GM18507 (cell line): ENCODE data around the gene E4F1.

Source experiments
- DNase-seq: peaks from one replicate; pipeline ENCODE4 v3.0.0; 2011; ENCODE audit warnings: low read depth; ENCODE audit not compliant: insufficient read length; ENCODE audit errors: extremely low spot score
- FAIRE-seq: peaks from 2 replicates; lab custom pipeline; 2011; peaks lifted over from hg19 to GRCh38; lab: Jason Lieb, UNC

The E4F1 gene, protein sequence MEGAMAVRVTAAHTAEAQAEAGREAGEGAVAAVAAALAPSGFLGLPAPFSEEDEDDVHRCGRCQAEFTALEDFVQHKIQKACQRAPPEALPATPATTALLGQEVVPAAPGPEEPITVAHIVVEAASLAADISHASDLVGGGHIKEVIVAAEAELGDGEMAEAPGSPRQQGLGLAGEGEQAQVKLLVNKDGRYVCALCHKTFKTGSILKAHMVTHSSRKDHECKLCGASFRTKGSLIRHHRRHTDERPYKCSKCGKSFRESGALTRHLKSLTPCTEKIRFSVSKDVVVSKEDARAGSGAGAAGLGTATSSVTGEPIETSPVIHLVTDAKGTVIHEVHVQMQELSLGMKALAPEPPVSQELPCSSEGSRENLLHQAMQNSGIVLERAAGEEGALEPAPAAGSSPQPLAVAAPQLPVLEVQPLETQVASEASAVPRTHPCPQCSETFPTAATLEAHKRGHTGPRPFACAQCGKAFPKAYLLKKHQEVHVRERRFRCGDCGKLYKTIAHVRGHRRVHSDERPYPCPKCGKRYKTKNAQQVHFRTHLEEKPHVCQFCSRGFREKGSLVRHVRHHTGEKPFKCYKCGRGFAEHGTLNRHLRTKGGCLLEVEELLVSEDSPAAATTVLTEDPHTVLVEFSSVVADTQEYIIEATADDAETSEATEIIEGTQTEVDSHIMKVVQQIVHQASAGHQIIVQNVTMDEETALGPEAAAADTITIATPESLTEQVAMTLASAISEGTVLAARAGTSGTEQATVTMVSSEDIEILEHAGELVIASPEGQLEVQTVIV

DNA sequence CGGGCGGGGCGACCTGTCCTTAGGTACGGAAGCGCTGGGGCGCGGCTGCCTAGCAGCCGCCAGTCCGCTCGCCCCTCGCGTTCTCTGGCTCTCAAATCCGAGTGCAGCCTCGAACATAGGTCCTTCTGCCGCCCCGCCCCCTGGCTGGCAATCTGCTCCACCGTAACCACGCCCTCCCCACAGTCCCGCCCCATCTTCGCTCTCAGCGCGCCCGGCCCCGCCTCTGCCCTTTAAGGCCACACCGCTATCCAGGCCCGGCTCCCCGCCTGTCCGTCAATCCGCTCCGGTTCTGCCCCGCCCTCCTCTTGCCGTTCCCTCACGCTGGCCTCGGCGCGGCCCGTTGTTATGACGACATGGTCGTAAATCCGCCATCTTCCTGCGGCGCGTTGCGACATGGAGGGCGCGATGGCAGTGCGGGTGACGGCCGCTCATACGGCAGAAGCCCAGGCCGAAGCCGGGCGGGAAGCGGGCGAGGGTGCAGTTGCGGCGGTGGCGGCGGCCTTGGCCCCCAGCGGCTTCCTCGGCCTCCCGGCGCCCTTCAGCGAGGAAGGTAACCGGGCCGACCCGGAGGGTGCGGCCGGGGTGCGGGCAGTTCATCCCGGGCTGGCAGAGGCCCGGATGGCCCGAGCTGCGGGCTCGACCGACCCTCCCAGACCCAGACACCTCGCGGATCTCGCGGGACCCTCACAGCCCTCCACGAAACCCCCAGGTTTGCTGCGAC, at the start of gene E4F1:
TSS of gene E4F1 (plus strand) at position 371 of the 721 bp plus-strand sequence. CDS start at position 394, 23 bp downstream.
- peak; percentile 100 for DNase-seq
- peak; percentile 99 for FAIRE-seq

DNA sequence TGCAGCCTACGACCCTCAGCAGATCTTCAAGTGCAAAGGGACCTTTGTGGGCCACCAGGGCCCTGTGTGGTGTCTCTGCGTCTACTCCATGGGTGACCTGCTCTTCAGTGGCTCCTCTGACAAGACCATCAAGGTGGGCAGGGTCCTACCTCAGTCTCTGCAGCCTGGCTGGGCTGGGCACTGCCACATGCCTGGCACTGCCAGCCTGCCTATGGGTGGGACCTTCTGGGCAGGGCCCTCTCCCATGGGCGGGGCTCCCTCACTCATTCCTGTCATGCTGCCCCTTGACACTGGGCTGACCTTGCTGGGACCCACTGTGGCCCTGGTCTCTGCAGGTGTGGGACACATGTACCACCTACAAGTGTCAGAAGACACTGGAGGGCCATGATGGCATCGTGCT, 49.5 kb upstream of the E4F1 start:
- FAIRE-seq (no peak), DNase-seq (no peak)

DNA sequence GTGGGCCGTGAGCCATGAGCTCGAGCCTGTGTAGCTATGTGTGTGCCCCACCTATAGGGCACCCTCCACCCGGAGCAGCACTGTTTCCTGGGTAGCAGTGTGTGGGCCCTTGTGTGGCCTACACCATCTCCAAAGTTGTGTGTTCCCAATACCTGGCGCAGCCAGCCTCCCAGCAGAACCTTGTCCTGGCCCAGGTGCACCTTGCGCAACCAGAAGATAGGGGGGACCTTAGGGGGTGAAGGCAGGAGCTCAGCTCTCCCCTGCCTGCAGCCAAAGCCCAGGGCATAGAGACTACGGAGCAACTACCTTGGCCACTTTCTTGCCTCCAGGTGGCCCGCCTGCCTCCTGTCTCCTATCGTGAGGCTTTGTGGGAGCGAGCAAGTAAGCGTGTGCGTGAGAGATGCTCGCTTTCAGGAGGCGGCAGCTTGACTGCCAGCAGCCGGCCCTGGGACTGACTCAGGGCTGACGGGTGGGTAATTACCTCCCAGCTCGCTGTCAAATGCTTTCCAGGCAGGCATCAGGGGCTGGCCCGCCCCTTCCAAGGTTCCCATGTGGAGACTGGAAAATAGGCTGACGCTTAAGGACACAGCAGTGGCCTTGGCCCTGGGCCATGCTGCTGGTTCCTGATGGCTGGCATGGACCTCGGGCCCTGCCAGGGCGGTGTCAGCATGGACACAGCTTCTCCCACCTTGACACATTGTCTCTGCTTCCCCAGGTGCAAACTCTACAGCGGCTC, 48.8 kb upstream of the E4F1 start:
- no peak for FAIRE-seq
- no peak for DNase-seq

DNA sequence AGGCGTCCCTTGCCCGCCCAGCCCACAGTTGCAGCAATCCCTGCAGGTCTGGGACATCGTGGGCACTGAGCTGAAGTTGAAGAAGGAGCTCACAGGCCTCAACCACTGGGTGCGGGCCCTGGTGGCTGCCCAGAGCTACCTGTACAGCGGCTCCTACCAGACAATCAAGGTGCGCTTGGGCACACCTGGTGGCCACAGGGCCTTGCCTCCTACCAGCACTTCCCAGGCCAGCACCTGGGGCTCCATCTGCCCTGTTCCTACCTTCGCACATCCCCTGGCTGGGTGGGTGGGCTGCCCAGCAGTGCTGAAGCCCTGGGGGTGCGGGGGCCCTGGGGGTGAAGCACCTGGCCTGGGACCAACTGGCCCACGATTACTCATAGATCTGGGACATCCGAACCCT, 47.9 kb upstream of the E4F1 start:
- DNase-seq (no peak), FAIRE-seq (no peak)

DNA sequence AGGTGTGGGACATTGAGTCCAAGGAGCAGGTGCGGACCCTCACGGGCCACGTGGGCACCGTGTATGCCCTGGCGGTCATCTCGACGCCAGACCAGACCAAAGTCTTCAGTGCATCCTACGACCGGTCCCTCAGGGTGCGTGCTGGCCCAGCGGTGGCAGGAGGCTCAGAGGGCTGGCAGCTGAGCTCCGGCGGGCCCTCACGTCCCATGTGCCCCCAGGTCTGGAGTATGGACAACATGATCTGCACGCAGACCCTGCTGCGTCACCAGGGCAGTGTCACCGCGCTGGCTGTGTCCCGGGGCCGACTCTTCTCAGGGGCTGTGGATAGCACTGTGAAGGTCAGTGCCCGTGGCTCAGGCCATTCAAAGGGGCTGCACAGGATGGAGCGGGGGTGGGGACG, 47.3 kb upstream of the E4F1 start:
- DNase-seq (no peak), FAIRE-seq (no peak)

DNA sequence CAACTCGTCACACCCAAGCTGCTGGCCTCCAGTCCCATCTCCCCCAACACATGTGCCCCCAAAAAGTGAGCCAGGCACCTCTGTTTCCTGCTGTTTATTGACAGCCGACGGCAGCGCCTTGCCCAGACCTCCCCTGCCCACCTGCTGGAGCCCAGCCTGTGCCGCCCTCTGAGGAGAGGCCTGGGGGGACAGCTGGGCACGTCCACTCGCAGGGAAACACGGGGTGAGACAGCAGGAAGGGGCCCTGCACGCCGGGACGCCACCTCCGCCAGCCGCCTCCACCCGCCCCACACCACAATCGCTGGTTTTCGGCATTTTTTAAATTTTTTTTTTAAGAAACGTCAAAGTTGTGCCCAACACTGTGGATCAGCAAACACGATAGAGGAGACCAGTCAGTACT, 46.3 kb upstream of the E4F1 start:
- FAIRE-seq: no peak
- DNase-seq: no peak

DNA sequence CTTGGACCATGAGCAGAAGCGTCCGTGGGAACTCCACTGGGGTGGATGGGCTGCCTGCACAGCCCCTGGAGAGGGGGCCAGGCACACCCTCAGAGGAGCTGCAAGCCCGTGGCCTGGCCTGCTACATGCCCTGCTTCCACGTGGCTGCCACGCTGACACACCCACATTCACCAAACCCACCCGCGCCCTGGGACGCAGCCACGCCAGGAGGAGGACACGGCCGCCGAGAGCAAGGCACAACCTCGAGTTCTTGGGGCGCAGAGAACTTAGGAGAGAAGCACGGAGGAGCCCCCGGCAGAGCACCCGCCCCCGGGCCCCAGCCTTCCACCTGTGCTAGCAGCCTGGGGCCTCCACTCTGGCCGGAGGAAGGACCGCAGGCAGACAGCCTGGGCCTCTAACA, 45.8 kb upstream of the E4F1 start:
- DNase-seq: no peak
- no peak for FAIRE-seq

DNA sequence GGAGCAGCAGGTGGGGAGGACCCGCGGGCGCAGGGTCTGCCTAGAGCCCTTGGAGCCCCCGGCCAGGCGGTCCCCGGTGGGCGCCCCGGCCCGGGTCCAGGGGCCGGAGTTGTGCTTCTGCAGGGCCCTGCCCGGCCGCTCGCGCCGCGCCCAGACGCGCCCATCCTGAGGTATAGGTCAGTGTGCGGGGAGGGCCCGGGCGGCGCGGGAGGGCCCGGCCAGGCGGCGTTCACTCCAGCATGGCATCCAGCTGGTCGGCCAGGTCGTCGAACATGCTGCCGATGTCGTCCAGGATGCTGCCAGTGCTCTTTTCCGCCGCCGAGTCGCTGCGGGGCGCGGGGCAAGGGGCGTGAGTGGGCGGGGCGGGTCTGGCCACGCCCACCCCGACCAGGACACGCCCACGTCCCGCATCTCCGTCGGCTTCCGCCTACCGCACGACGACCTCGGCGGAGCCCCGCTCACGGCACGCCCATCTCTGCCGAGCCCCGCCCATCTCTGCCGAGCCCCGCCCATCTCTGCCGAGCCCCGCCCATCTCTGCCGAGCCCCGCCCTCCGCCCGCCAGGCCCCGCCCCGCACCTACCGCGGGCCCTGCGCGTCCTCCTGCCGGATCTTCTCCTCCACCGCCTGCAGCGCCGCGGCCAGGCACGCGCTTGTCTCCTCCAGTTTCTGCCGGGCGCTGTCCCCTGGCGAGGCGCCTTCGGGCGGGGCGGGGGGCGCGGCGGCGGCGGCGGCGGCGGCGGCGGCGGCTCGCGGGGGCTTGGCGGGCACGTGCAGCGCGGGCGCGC, 44.9 kb upstream of the E4F1 start:
- FAIRE-seq (no peak), DNase-seq (no peak)

DNA sequence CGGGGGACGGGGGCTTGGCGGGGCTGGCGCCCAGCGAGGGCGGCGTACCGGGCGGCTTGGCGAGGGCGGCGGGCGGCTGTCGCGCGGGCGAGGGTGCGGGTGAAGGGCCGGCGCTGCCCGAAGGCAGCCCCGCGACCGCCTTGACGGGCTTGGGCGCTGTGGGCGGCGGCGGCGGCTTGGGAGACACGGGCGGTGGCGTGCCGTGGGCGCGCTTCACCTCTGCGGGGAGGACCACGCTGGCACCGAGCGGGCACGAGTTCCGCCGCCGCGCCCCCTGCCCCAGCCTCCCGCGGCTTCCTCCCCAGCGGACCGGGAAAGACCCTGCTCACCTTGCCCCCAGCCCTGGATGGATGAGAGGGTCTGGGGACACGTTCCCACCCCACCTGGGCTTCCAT, 44.3 kb upstream of the E4F1 start:
- FAIRE-seq (no peak), DNase-seq (no peak)

DNA sequence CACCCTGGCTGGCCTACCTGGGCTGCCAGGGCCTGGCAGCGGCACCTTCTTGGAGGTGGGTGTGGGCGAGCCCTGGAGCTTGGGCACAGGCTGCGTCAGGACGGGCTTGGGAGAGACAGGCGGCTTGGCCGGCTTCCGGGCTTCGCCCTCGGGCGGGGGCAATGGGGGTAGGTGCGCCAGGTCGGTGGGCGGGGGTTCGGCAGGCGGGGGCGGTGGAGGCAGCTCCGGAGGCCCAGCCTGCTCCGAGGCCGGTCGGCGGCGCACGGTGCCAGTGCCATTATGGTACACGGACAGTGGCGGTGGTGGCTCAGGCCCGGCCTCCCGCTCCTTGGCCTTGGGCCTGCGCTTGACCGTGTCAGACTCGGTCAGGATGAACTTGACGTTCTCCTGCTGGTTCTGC, 43.8 kb upstream of the E4F1 start:
- DNase-seq: no peak
- no peak for FAIRE-seq

DNA sequence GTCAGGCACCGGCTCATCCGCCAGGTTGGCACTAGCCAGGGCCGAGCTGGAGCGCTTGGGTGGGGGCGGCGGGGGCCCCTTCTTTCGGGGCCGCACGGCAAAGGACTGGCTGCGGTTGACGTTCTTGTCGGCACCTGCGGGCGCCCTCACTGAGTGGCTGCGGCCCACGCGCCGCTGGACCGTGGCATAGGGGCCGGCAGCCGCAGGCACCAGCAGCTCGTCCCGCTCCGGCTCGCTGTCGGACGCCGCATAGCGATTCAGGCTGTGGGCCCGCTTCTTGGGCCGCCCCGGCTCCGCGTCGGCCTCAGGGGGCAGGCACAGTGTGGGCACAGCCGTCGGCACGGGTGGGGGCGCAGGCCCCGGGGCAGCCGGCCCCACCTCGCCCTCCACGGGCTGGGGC, 42.9 kb upstream of the E4F1 start:
- DNase-seq (no peak), FAIRE-seq (no peak)

DNA sequence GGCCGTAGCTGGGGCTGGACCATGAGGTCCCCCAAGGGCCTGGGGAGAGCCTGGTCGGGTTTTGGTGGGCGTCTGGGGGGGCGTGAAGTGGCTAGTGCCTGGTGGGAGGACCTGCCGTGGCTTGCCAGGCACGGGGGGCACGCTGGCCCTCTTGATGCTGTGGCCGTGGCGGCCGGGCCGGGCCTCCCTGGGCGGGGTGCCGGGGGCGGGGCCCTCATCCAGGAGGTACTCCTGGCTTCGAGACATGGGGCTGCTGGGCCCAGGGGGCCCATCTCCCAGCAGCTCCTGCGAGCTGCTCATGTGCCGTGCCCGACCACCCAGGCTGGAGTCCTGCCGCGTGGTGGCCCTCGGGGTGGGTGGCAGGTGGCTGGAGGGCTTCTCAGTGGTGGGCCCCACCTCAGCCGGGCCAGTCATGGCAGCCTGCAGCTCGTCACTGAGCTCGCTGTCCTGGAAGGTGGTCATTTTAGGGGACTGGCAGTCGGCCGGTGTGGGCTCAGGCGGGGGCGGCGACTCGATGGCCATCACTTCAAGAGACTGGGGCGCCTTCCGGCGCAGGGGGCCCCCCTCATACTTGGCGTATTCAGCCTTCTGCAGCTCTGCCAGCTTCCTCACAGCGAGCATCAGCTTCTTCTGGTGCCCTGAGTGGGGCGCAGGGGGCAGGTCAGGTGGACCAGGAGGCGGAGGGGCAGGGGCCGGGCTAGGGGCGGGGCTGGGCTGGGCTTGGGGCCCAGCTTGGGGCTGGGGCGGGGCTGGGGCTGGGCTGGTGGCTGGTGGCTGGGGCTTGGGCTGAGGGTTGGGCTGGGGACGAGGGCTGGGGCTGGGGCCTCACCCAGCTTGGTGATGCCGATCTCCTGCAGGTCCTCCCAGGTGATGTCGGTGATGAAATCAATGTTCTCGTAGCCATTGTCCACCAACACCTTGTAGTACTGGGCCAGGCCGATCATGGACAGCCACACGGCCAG, 42.1 kb upstream of the E4F1 start:
- FAIRE-seq (no peak), DNase-seq (no peak)

DNA sequence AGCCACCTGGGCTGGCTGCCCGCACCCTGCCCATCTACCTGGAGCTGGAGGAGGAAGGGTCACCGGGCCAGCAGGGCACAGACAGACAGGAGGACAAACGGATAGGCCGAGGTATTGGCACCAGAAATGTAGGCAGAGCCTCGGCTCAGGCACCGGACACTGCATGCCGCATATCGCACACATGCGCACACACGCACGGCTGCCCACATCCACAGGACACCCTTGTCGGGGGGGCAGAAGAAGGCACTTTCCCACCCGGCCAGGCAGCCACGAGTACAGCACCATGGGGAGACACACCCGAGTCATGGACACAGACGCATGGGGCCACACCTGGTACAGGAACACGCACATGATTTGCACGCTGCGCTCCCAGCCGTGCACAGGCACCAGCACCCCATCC, 41.4 kb upstream of the E4F1 start:
- DNase-seq: no peak
- FAIRE-seq: no peak

DNA sequence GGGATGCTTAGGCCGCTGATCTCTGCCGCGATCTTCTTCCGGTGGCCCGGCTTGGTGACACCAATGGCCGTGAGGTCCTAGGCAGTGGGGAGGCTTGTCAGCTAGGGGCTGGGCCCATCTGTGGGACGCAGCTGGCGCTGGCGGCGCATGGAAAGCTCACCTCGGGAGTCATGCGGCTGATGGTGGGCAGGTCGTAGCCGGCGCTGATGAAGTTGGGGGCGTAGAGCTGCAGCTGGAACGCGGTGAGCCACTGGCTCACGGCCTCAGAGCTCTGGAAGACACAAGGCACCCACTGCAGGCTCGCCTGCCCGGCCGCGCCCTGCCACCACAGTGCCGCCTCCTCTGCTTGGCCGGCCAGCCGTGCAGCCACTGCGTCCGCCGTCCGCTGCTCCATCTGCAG, 39.7 kb upstream of the E4F1 start:
- no peak for FAIRE-seq

DNA sequence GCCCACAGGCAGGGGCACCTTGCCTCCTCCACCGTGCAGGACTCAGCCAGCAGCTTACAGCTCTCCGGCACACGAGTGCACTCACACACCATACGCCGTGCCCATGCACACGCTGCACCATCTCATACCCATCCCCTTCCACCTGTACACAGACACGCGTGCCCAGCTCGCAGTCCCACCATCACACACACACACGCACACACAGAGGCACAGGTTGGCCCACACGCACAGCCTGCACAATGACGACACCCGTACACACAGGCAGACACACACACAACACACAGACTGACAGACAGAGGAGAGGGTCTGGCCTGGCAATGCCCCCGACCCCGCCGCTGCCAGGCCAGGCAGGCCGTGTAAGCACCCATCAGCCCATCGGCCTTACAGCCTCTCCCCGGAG, 39.0 kb upstream of the E4F1 start:
- FAIRE-seq (no peak), DNase-seq (no peak)

More for the DNA sequence above, 39.7 kb upstream of the E4F1 start:
- DNase-seq: no peak

DNA sequence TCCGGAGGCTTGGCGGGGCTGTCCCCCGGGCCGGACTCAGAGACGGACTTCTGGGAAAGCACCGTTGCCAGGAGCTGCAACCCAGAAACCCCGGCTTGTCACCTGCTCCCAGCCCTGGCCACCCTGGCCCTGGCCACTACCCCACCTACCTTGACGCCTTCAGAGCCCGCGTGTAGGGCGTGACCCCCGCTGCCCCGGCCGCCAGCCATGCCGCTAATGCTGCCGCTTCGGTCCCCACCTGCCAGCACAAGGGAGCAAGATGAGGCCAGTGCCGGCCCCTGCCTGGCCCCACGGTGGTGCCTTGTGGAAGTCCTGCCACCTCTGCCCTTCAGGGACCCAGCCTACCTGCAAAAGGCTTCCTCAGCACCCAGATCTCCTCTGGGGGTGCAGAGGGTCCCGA, 38.4 kb upstream of the E4F1 start:
- DNase-seq: no peak
- no peak for FAIRE-seq

DNA sequence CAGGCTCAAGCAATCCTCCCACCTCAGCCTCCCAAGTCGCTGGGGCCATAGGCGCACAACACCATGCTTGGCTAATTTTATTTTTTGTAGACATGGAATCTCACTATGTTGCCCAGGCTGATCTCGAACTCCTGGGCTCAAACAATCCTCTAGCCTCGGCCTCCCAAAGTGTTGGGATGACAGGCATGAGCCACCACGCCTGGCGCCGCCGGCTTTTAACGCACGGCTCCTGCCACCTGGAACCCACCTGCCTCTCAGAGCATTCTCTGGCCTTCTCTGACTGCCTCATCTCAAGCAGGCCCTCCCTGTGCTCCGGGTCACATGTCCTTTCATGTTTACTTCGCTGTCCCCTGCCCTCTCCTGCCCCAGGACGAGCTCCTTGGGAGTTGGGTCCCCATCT, 37.3 kb upstream of the E4F1 start:
- no peak for FAIRE-seq

DNA sequence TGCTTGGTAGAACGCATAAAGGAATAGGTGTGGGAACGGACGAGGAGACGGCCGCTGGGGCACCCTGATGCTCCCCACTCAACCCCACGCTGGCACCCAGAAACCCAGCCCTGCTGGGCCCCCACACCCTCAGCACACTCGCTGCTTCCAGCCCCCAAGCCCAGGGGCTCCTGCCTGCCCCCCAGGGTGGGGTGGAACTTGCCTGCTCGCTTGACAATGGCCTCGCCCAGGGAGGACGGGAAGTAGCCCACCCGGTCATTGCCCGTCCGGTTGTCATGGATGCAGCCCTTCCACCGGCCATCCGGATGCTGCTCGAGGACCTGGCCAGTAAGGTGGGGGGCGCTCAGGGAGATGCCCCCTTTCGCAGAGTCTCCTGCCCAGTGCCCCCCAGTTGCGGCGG, 36.9 kb upstream of the E4F1 start:
- DNase-seq (no peak), FAIRE-seq (no peak)

More for the DNA sequence above, 37.3 kb upstream of the E4F1 start:
- no peak for DNase-seq
